ENCODE results near the gene FTH1.
"Not testable (repeated sequence)": the region's sequence is repeated elsewhere in the genome, so short reads cannot be mapped to it uniquely, and the experiment has no call there.

The FTH1 gene

GRCh38 chr11:61963282-61964057 is 4.0 kb downstream of the FTH1 start:
- DNase-seq (ENCODE audit: low spot score): peak; percentile 60

- no peak for DNase-seq (ENCODE audit: low spot score)
Measured at GRCh38 chr11:61963016-61963281, 4.5 kb downstream of the FTH1 start.

- DNase-seq (ENCODE audit: low spot score): no peak
Measured at GRCh38 chr11:61962213-61963015, 5.0 kb downstream of the FTH1 start.

GRCh38 chr11:61961570-61962212 is 5.7 kb downstream of the FTH1 start:
- DNase-seq (ENCODE audit: low spot score): peak; percentile 89

- DNase-seq (ENCODE audit: low spot score): no peak
Measured at GRCh38 chr11:61960532-61960931, 6.9 kb downstream of the FTH1 start.

- DNase-seq (ENCODE audit: low spot score): no peak
Measured at GRCh38 chr11:61959678-61960077, 7.8 kb downstream of the FTH1 start.

GRCh38 chr11:61959114-61959513 is 8.3 kb downstream of the FTH1 start:
- no peak for DNase-seq (ENCODE audit: low spot score)

- DNase-seq (ENCODE audit: low spot score): no peak
Measured at GRCh38 chr11:61958590-61958989, 8.8 kb downstream of the FTH1 start.

GRCh38 chr11:61957021-61957770 is 10.2 kb downstream of the FTH1 start:
- no peak for DNase-seq (ENCODE audit: low spot score)

GRCh38 chr11:61956191-61957020 is 11.0 kb downstream of the FTH1 start:
- no peak for DNase-seq (ENCODE audit: low spot score)

- DNase-seq (ENCODE audit: low spot score): no peak
Measured at GRCh38 chr11:61955422-61956135, 11.9 kb downstream of the FTH1 start.

- DNase-seq (ENCODE audit: low spot score): peak; percentile 71
Measured at GRCh38 chr11:61954851-61955421, 12.5 kb downstream of the FTH1 start.

GRCh38 chr11:61954106-61954850 is 13.2 kb downstream of the FTH1 start:
- DNase-seq (ENCODE audit: low spot score): no peak

- DNase-seq (ENCODE audit: low spot score): not testable (repeated sequence)
Measured at GRCh38 chr11:61953632-61954031, 13.8 kb downstream of the FTH1 start.

- DNase-seq (ENCODE audit: low spot score): no peak
Measured at GRCh38 chr11:61952882-61953281, 14.6 kb downstream of the FTH1 start.

GRCh38 chr11:61951484-61952135 is 15.8 kb downstream of the FTH1 start:
- no peak for DNase-seq (ENCODE audit: low spot score)

GRCh38 chr11:61950035-61950547 is 17.3 kb downstream of the FTH1 start, which contains the start of gene BEST1:
TSS of gene BEST1 (plus strand) at chr11:61950351. CDS start at chr11:61951807, 1,456 bp downstream.
- DNase-seq (ENCODE audit: low spot score): peak; percentile 89

- peak; percentile 99 for DNase-seq (ENCODE audit: low spot score)
Measured at GRCh38 chr11:61949169-61950034, 18.0 kb downstream of the FTH1 start.
